HG02885 (cell line): ENCODE data around the gene KCNJ14.

Experiments
- ATAC-seq: cut with Tn5 transposase; IDR thresholded peaks from one replicate; pipeline ENCODE4 v1.9.1; 2021; ENCODE audit warnings: mild to moderate bottlenecking; ENCODE audit not compliant: unreplicated experiment, poor library complexity

Gene KCNJ14

DNA sequence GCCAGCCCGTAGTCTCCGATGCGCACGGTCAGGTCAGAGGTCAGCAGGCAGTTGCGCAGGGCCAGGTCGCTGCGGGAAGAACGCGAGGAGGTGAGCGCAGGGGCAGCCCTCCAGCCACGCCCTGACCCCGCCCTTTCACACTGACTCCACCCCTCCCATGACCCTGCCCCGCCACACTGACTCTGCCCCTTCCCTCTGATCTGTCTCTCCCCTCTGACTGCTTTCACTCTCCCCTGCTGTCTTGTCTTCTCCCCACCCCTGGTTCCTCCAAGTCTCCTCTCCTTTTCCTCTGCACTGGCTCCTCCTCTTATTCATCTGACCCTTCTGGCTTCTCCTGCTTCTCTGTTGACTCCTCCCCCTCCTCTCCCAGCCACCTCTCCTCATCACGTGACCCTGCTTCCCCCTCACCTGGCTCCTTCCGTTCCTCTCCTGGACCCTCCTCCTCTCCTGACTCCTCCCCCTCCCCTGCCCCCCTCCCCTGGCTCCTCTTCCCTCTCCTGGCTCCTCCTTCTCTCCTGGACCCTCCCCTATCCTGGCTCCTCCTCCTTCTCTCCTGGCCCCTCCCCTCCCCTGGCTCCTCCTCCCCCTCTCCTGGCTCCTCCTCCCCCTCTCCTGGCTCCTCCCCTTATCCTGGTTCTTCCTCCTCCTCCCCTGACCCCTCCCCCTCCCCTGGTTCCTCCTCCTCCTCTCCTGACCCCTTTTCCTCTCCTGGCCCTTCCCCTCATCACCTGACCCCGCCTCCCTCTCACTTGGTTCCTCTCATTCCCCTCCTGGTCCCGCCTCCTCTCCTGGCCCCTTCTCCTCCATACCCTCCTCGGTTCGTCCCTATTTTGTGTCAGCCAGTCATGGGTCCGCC lies 46.3 kb downstream of the KCNJ14 start:
- ATAC-seq = peak; percentile 41

DNA sequence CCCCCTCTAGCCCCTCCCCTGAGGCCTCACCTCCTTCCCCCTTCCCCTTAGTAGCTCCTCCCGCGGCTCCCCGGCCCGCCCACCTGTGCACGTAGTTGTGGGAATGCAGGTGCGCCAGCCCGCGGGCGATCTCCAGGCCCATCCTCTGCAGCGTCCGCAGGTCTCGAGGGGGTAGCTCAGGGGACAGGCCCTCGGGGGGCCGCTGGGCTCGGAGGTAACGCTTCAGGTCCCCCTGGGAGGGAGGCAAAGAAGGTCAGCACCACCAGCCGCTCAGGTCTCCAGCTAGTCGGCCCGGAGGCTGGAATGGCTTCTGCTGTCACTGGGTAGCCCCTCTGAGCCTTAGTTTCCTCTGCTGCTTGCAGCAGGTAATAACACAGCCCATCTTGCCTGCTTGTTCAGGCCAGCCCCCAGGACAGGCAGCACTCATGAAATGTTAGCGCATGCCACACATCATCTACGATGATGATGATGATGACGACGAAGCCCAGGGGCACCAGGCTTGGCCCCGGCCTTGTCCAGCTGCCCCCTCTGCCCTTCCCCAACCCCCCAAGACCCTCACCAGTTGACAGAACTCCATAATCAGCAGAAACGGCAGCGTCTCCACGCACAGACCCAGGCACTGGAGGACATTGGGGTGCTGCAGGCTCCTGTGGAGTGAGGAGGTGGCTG lies 47.1 kb downstream of the KCNJ14 start:
- ATAC-seq = no peak

- ATAC-seq = no peak
Observed at GRCh38 chr19:48506138-48506733, 50.9 kb downstream of the KCNJ14 start.

- no peak for ATAC-seq
Observed at GRCh38 chr19:48507911-48508439, 52.6 kb downstream of the KCNJ14 start.

DNA sequence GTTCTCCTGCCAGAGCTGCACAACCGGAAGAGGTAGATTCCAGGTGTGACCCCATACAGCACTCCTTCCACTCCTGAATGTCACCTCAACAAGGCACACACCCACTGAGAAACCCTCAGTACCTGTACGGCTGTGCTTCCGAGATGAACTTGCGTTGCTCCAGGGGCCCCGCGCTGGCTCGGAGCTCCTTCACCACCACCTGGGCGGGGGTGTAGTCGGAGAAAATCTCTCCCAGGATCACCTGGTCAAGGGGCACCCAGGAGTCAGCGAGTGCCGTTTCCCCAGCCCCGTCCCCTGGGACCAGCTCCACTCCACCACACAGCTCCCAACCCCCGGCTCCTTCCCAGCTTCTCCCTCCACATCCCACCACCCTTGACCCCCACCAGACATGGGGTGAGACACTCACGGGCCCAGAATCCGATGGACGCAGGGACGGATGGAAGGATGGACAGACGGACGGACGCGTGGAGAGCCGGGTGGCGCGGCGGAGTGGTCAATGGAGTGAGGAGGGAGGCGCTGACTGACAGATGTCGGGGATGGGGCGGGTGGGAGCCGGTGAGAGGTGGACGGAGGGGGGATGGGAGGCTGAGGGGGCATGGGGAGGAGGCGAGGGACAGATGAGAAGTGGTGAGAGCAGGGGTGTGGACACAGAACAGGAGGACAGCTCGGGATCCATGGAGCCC lies 53.5 kb downstream of the KCNJ14 start:
- ATAC-seq = no peak

DNA sequence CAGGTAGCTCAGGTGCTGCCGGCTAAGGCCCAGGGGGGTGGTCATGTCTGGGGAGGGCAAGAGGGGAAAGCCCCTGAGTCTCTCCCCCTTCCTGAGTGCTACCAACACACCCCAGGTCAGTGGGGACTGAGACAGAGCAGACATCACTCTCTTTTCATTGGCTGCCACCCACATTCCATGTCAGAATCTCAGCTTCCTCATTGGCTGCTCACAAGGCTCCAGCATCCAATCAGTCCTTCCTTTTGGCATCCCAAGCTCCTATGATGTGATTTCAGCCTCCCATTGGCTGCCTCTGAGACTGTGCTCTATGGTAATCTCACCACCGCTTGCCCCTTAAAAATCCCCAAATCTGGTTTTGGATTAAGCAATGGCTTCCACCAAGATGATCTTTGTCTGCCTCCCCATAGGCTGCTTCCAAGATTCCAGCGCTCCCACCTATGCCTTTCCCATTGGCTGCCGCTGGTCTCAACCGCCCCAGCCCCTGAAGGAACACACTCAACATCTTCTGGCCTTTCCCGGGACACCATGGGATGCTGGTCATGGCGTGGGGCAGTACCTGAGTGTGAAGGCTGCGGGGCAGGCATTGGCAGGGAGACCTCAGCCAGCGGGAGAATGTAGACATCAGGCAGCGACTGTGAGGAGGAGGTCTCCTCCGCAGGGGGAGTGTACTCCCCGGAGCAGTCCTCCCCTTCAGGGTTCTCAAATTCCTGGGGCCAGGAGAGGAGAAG lies 54.3 kb downstream of the KCNJ14 start:
- ATAC-seq = no peak

GRCh38 chr19:48510421-48511268 lies 55.3 kb downstream of the KCNJ14 start:
- ATAC-seq = no peak

GRCh38 chr19:48511321-48511731 lies 56.0 kb downstream of the KCNJ14 start:
- ATAC-seq = no peak

- no peak for ATAC-seq
Observed at GRCh38 chr19:48511800-48512503, 56.6 kb downstream of the KCNJ14 start, which contains the start of gene LMTK3. Gene LMTK3, minus strand, starts transcription at chr19:48511835. Its CDS starts 259 bp downstream, at chr19:48511576.

GRCh38 chr19:48512504-48513288 lies 57.3 kb downstream of the KCNJ14 start:
- no peak for ATAC-seq

- no peak for ATAC-seq
Observed at GRCh38 chr19:48513289-48514122, 58.1 kb downstream of the KCNJ14 start.

- ATAC-seq = no peak
Observed at GRCh38 chr19:48514123-48514458, 58.7 kb downstream of the KCNJ14 start.

DNA sequence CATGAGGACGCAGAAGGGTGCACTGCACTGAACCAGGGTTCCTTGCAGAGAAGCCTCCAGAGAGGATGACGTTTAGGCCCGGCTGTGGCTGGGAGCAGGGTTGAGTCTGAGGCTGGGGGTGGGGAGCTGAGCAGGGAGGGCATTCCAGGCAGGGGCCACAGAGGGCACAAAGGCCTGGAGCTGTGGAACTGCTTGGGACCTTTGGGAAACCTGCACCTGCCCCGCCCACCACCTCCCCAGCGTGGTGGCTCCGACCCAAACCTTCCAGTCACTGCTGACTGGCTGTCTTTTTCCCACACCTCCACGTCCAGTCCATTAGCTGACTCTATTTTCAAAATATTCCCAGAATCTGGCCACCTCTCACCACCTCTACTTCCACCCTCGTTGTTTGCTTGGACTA lies 61.2 kb downstream of the KCNJ14 start:
- ATAC-seq = no peak
